ENCODE results near the gene CNIH3. TPM values are rescaled to one million over a fixed set of nuclear protein-coding genes. Genes with fewer than 3 reads are reported as not detected.
A peak's percentile ranks its signal among the peaks of the same experiment; 100 is the strongest.

CNIH3 gene
- total and polyA plus RNA-seq, 12 donors = 0.30 to 5.5 (median 2.2) TPM

DNA sequence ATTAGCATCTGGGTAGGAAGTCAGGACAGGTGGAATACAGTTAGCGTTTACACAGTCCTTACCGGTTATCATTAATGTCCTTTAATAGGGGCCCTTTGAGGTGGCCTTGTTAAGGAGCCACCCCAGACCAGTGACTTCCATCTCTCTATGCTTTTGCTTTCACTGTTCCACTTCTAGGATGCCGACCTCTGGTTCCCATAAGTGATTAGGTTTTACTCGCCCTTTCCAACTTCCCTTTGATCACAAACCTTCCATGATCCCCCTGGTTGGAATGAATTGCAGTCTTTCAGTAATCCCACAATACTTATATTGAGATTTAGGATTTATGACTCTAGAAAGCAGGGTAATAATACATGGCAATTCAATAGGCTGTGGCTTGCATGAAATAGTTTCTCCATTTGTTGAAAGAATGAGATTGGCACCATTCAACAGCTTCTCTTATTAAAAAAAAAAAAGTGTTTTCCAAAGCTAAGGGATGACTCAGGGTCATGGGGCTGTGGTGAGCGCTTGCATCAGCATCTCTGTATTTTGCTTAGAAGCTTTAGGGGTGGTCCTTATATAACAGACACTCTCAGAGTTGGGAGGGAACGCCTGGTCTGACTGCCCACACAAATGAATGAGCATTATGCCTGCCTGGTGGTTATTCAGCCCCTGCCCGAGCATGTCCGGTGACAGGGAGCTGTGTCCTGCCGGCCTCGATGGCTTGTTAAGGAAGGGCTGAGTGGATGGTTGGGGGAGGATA is 110.5 kb downstream of the CNIH3 start:
- H3K4me3 ChIP-seq = no peak overlapping the region
- no peaks in the 10 kb centered on the region for H3K9me3 ChIP-seq (replicated peaks in 1 of 3)
- no peak overlapping the region for H3K27ac ChIP-seq
- WGBS, 4 donors = 78 to 82% (median 81%) methylated on average over 10 of the region's 10 CpGs
- H3K4me1 ChIP-seq (replicated peaks in 1 of 2) = no peaks in the 10 kb centered on the region
- H3K36me3 ChIP-seq (replicated peaks in 1 of 2) = no peaks in the 10 kb centered on the region
- intact Hi-C loops (cut with DNase I) = no loop called here
- H3K27me3 ChIP-seq = no peaks in the 10 kb centered on the region
- no peak for TF ChIP-seq POLR2A (IDR thresholded peaks at IDR 0.05)
- TF ChIP-seq, protein P1, sequence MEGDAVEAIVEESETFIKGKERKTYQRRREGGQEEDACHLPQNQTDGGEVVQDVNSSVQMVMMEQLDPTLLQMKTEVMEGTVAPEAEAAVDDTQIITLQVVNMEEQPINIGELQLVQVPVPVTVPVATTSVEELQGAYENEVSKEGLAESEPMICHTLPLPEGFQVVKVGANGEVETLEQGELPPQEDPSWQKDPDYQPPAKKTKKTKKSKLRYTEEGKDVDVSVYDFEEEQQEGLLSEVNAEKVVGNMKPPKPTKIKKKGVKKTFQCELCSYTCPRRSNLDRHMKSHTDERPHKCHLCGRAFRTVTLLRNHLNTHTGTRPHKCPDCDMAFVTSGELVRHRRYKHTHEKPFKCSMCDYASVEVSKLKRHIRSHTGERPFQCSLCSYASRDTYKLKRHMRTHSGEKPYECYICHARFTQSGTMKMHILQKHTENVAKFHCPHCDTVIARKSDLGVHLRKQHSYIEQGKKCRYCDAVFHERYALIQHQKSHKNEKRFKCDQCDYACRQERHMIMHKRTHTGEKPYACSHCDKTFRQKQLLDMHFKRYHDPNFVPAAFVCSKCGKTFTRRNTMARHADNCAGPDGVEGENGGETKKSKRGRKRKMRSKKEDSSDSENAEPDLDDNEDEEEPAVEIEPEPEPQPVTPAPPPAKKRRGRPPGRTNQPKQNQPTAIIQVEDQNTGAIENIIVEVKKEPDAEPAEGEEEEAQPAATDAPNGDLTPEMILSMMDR (IDR thresholded peaks at IDR 0.05) = no peak
- peak in 3 of 7 donors; percentile 14 to 26 (median 16) for DNase-seq

DNA sequence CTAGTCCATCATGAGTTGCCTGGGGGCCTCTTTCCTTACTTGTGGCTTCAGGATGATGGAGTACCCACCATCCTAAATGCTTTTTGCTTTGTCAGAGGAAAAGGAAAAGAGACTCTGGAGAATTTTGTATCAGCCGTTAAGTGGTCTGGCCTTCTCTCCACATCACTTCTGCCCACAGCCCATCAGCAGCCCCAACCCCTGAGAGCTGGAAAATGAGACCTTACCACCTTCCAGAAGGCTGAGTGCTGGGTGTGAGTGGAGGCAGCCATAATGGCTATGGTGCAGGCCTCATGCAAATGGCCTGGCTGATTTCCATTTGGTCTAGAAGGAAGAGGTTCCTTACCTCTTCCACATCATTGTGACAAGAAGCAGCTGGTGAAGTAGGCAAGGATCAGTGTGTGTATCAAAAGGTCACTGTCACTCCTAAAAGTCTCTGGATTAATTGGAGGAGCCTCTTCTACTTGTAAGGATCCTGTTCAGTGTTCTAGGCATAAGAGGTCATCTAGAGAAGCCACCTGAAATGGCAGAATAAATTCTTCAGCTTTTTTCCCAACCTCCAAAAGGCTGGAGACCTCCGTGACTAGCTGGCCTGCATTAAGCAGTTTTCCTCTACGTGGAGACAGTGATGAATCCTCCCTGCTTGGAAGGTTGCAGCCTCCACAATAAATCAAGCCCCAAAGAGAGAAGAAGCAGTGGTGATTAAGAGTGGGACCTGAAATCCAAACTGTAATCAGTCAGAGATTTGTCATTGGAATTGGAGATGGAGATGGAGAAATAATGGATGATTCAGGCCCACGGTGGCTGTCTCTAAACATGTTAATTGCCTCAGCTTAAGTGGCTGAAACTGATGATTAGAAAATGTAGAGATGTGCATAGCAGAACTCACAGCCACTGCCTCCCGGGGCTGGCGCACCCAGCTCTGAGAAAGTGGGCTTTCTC is 111.5 kb downstream of the CNIH3 start:
- DNase-seq = no peak
- 74 to 83% (median 78%) methylated on average over 6 of the region's 6 CpGs for WGBS, 4 donors
- no peaks in the 10 kb centered on the region for H3K4me1 ChIP-seq (replicated peaks in 1 of 2)

DNA sequence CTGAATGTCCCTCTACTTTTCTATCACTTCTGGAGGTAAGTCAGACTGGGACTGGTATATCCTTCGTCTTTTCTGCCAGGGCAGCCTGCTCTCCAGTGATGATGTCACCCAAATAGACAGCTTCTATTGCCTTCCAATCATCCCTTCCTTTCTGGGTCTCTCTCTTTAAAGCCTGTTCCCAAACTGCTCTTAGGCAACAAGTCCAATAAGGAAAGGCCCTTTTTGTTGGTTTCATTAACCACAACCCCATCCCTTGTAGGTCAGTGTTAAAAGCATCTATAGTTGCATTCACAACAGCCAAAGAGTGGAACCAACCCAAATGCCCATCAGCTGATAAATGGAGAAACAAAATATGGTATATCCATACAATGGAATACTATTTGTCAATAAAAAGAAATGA is 114.4 kb downstream of the CNIH3 start:
- 84 to 93% (median 91%) methylated on average over 1 of the region's 1 CpG for WGBS, 4 donors
- no peak for DNase-seq
- no peak for TF ChIP-seq POLR2A (IDR thresholded peaks at IDR 0.05)
- TF ChIP-seq, protein P1 (IDR thresholded peaks at IDR 0.05) = no peak
- Histone ChIP-seq H3K4me1 (replicated peaks in 1 of 2) (peaks cover 0 to 6% of the 10 kb centered on the region in 2 donors), H3K36me3 (replicated peaks in 1 of 2) (no peaks in the 10 kb centered on the region), H3K4me3 (no peak overlapping the region), H3K9me3 (replicated peaks in 1 of 3) (no peaks in the 10 kb centered on the region), H3K27me3 (no peaks in the 10 kb centered on the region), H3K27ac (no peak overlapping the region)
- intact Hi-C loops (cut with DNase I) = no loop called here

More for the DNA sequence above, 111.5 kb downstream of the CNIH3 start:
- Histone ChIP-seq H3K27me3 (no peaks in the 10 kb centered on the region), H3K36me3 (replicated peaks in 1 of 2) (no peaks in the 10 kb centered on the region), H3K27ac (no peak overlapping the region), H3K4me3 (no peak overlapping the region), H3K9me3 (replicated peaks in 1 of 3) (no peaks in the 10 kb centered on the region)
- intact Hi-C loops (cut with DNase I) = no loop called here
- TF ChIP-seq, protein P1 (IDR thresholded peaks at IDR 0.05) = no peak
- no peak for TF ChIP-seq POLR2A (IDR thresholded peaks at IDR 0.05)

- H3K4me3 ChIP-seq = no peak overlapping the region
- intact Hi-C loops (cut with DNase I) = no loop called here
- H3K27ac ChIP-seq = no peak overlapping the region
- H3K4me1 ChIP-seq (replicated peaks in 1 of 2) = peaks cover 0 to 6% of the 10 kb centered on the region in 2 donors
- no peaks in the 10 kb centered on the region for H3K27me3 ChIP-seq
- no peaks in the 10 kb centered on the region for H3K9me3 ChIP-seq (replicated peaks in 1 of 3)
- no peak for TF ChIP-seq POLR2A (IDR thresholded peaks at IDR 0.05)
- TF ChIP-seq, protein P1 (IDR thresholded peaks at IDR 0.05) = no peak
- no peak for DNase-seq
- H3K36me3 ChIP-seq (replicated peaks in 1 of 2) = no peaks in the 10 kb centered on the region
Measured at GRCh38 chr1:224730965-224731364, 114.8 kb downstream of the CNIH3 start.
